Fibroblast of lung (primary cell): Measurements from ENCODE around the gene PAFAH1B1. TPM values are rescaled to one million over a fixed set of nuclear protein-coding genes. Genes with fewer than 3 reads are reported as not detected.

ENCODE experiments used
- DNase-seq, 2 donors: peaks; one replicate each; pipeline versions ENCODE4 v3.0.0 to v3.0.0-alpha.2; 2010; ENCODE audit warnings: low read depth in 2 of 2
- H2AFZ ChIP-seq: 2 replicates; pipeline ENCODE4 v1.5.1; 2012; ENCODE audit warnings: low read length, control low read depth, inconsistent platforms
- H3K27ac ChIP-seq: 2 replicates; pipeline ENCODE4 v1.5.1; 2011; ENCODE audit warnings: low read length, control low read depth; ENCODE audit not compliant: insufficient read depth
- H3K27me3 ChIP-seq: 2 replicates; pipeline ENCODE4 v1.5.1; 2011; ENCODE audit warnings: mild to moderate bottlenecking, low read length; ENCODE audit not compliant: control insufficient read depth, insufficient read depth
- H3K36me3 ChIP-seq: 2 replicates; pipeline ENCODE4 v1.5.1; 2011; ENCODE audit warnings: low read length; ENCODE audit not compliant: control insufficient read depth, insufficient read depth
- H3K4me1 ChIP-seq: 2 replicates; pipeline ENCODE4 v1.5.1; 2011; ENCODE audit warnings: low read length; ENCODE audit not compliant: control insufficient read depth, insufficient read depth; ENCODE audit errors: extremely low read depth
- H3K4me2 ChIP-seq: 2 replicates; pipeline ENCODE4 v1.5.1; 2011; ENCODE audit warnings: low read length, control low read depth; ENCODE audit not compliant: insufficient read depth; ENCODE audit errors: extremely low read depth
- H3K4me3 ChIP-seq, 4 experiments: fragments of 200-600 bp in 1 of 4; sonication (generic) in 1 of 4; replicated peaks in 1 of 4; 2 replicates each; pipeline ENCODE4 v1.5.1; 2011 to 2016; ENCODE audit warnings: low read length in 4 of 4, low read depth in 3 of 4, mild to moderate bottlenecking in 3 of 4, control low read depth in 2 of 4, inconsistent platforms in 1 of 4, mixed read lengths in 1 of 4; ENCODE audit not compliant: insufficient read depth in 1 of 4; ENCODE audit errors: control extremely low read depth in 1 of 4
- H3K79me2 ChIP-seq: 2 replicates; pipeline ENCODE4 v1.5.1; 2012; ENCODE audit warnings: mild to moderate bottlenecking, low read length, inconsistent platforms; ENCODE audit not compliant: control insufficient read depth, insufficient read depth
- H3K9ac ChIP-seq: 2 replicates; pipeline ENCODE4 v1.5.1; 2011; ENCODE audit warnings: mild to moderate bottlenecking, low read length, control low read depth; ENCODE audit not compliant: insufficient read depth
- H3K9me3 ChIP-seq: 2 replicates; pipeline ENCODE4 v1.5.1; 2012; ENCODE audit warnings: low read depth, low read length; ENCODE audit not compliant: control insufficient read depth, insufficient read depth
- H4K20me1 ChIP-seq: 2 replicates; pipeline ENCODE4 v1.5.1; 2011; ENCODE audit warnings: low read length; ENCODE audit not compliant: control insufficient read depth, insufficient read depth; ENCODE audit errors: extremely low read depth
- CTCF ChIP-seq, 2 donors: IDR thresholded peaks in 1 of 2; conservative IDR thresholded peaks in 1 of 2; 1 replicate in 1 of 2; 2 replicates in 1 of 2; pipeline ENCODE4 v1.5.1; 2011 to 2012; ENCODE audit warnings: low read length in 2 of 2, control low read depth in 1 of 2, inconsistent platforms in 1 of 2, low read depth in 1 of 2, mild to moderate bottlenecking in 1 of 2
- EZH2 ChIP-seq: IDR thresholded peaks from 2 replicates; pipeline ENCODE4 v1.5.1; 2012; ENCODE audit warnings: low read length, control low read depth, mild to moderate bottlenecking; ENCODE audit errors: missing control alignments
- polyA plus RNA-seq, 2 donors: library from polyadenylated mRNA; depleted of rRNA in 1 of 2; stranded (reverse) in 1 of 2; unstranded in 1 of 2; fragments of >200 nt; gene quantifications; 2 replicates each; pipeline ENCODE4 v1.2.1, GENCODE V29; 2011 to 2012; ENCODE audit warnings: missing spikeins in 1 of 2
- total RNA-seq: library from RNA; depleted of rRNA; stranded (reverse); fragments of >200 nt; gene quantifications from 2 replicates; pipeline ENCODE4 v1.2.1, GENCODE V29; 2014

Gene PAFAH1B1
- total and polyA plus RNA-seq, 2 donors (not counting 1 experiment from before 2014, with no cell fraction given), result 107 to 108 TPM

GRCh38 chr17:2721603-2722002 lies 128.1 kb downstream of the PAFAH1B1 start:
- Histone ChIP-seq H3K9ac (no peak overlapping the region), H3K9me3 (no peaks in the 10 kb centered on the region), H3K4me1 (no peaks in the 10 kb centered on the region), H3K79me2 (no peaks in the 10 kb centered on the region), H4K20me1 (no peaks in the 10 kb centered on the region), H3K4me2 (no peak overlapping the region), H3K27ac (no peak overlapping the region), H3K36me3 (no peaks in the 10 kb centered on the region), H3K4me3 (no peak overlapping the region), H2AFZ (no peak overlapping the region), H3K27me3 (peaks cover 27% of the 10 kb centered on the region)
- no peak for DNase-seq
- TF ChIP-seq CTCF (conservative IDR thresholded peaks at IDR 0.05 in 1 of 2, IDR thresholded peaks at IDR 0.05 in 1 of 2; ENCODE audit: low read depth in 1 of 2, low read length in 2 of 2), result no peak
- no peak for TF ChIP-seq EZH2

- Histone ChIP-seq H4K20me1 (no peaks in the 10 kb centered on the region), H3K36me3 (no peaks in the 10 kb centered on the region), H3K4me1 (no peaks in the 10 kb centered on the region), H3K9ac (no peak overlapping the region), H3K27ac (no peak overlapping the region), H3K4me3 (no peak overlapping the region), H3K4me2 (no peak overlapping the region), H3K79me2 (no peaks in the 10 kb centered on the region), H3K27me3 (peaks cover 27% of the 10 kb centered on the region), H2AFZ (no peak overlapping the region), H3K9me3 (no peaks in the 10 kb centered on the region)
- no peak for DNase-seq
- TF ChIP-seq EZH2 (no peak), CTCF (conservative IDR thresholded peaks at IDR 0.05 in 1 of 2, IDR thresholded peaks at IDR 0.05 in 1 of 2; ENCODE audit: low read depth in 1 of 2, low read length in 2 of 2) (no peak)
Observed at GRCh38 chr17:2722611-2723010, 129.2 kb downstream of the PAFAH1B1 start.

GRCh38 chr17:2723505-2723996 lies 130.1 kb downstream of the PAFAH1B1 start:
- no peak overlapping the region for H3K4me3 ChIP-seq
- H3K36me3 ChIP-seq, result no peaks in the 10 kb centered on the region
- H3K4me1 ChIP-seq, result no peaks in the 10 kb centered on the region
- no peak for DNase-seq
- no peaks in the 10 kb centered on the region for H4K20me1 ChIP-seq
- no peak overlapping the region for H3K4me2 ChIP-seq
- H3K27ac ChIP-seq, result no peak overlapping the region
- TF ChIP-seq CTCF (conservative IDR thresholded peaks at IDR 0.05 in 1 of 2, IDR thresholded peaks at IDR 0.05 in 1 of 2; ENCODE audit: low read depth in 1 of 2, low read length in 2 of 2) (no peak), EZH2 (peak; percentile 14)
- no peaks in the 10 kb centered on the region for H3K79me2 ChIP-seq
- no peak overlapping the region for H2AFZ ChIP-seq
- peaks cover 27% of the 10 kb centered on the region for H3K27me3 ChIP-seq
- no peak overlapping the region for H3K9ac ChIP-seq
- H3K9me3 ChIP-seq, result no peaks in the 10 kb centered on the region
